Liver (tissue), 9 donors: ENCODE data around the gene STX10. TPM values are rescaled to one million over a fixed set of nuclear protein-coding genes. Genes with fewer than 3 reads are reported as not detected.

ENCODE experiments used
- DNase-seq: peaks from one replicate; pipeline ENCODE4 v3.0.0-alpha.2; 2017; ENCODE audit warnings: low spot score
- H3K27ac ChIP-seq, 2 donors: one replicate each; pipeline ENCODE4 v1.7.0; 2013; ENCODE audit warnings: inconsistent platforms in 2 of 2, low read length in 2 of 2, control low read depth in 1 of 2, low read depth in 1 of 2, mild to moderate bottlenecking in 1 of 2
- H3K27me3 ChIP-seq, 4 donors: one replicate each; pipeline versions ENCODE4 v1.6.1 to v1.7.0; 2013; ENCODE audit warnings: low read length in 3 of 4, inconsistent platforms in 1 of 4, mild to moderate bottlenecking in 1 of 4, moderate library complexity in 1 of 4; ENCODE audit not compliant: control insufficient read depth in 4 of 4, insufficient read depth in 4 of 4
- H3K36me3 ChIP-seq, 4 donors: one replicate each; pipeline versions ENCODE4 v1.6.1 to v1.7.0; 2013; ENCODE audit warnings: low read length in 3 of 4, mild to moderate bottlenecking in 3 of 4, low read depth in 1 of 4, moderate library complexity in 1 of 4; ENCODE audit not compliant: control insufficient read depth in 4 of 4, insufficient read depth in 3 of 4
- H3K4me1 ChIP-seq, 4 donors: one replicate each; pipeline versions ENCODE4 v1.6.1 to v1.7.0; 2013; ENCODE audit warnings: low read length in 3 of 4, mild to moderate bottlenecking in 3 of 4, moderate library complexity in 1 of 4; ENCODE audit not compliant: control insufficient read depth in 4 of 4, insufficient read depth in 4 of 4
- H3K4me3 ChIP-seq, 3 donors: one replicate each; pipeline versions ENCODE4 v1.6.1 to v1.7.0; 2013; ENCODE audit warnings: low read length in 3 of 3, control low read depth in 1 of 3, low read depth in 1 of 3, mild to moderate bottlenecking in 1 of 3
- H3K9ac ChIP-seq, 2 donors: one replicate each; pipeline ENCODE4 v1.7.0; 2013; ENCODE audit warnings: low read length in 2 of 2, mild to moderate bottlenecking in 2 of 2, moderate library complexity in 2 of 2, control low read depth in 1 of 2, low read depth in 1 of 2
- H3K9me3 ChIP-seq, 4 donors: one replicate each; pipeline versions ENCODE4 v1.6.1 to v1.7.0; 2013; ENCODE audit warnings: low read length in 3 of 4; ENCODE audit not compliant: control insufficient read depth in 4 of 4
- ATF3 ChIP-seq: IDR thresholded peaks from 2 replicates; pipeline ENCODE4 v1.6.1; 2016; ENCODE audit warnings: antibody characterized with exemption
- CTCF ChIP-seq: fragments of 150-350 bp; IDR thresholded peaks from 2 replicates; pipeline ENCODE4 v1.5.1; 2017; ENCODE audit warnings: improper control_type of control experiment, low read depth, low read length; ENCODE audit not compliant: missing input control
- GABPA ChIP-seq, 2 donors: IDR thresholded peaks in 1 of 2; conservative IDR thresholded peaks in 1 of 2; 2 replicates each; pipeline ENCODE4 v1.6.1; 2016; ENCODE audit warnings: antibody characterized with exemption in 2 of 2, mild to moderate bottlenecking in 1 of 2, moderate library complexity in 1 of 2
- HNF4A ChIP-seq, 2 donors: conservative IDR thresholded peaks; 2 replicates each; pipeline ENCODE4 v1.6.1; 2016; ENCODE audit warnings: antibody characterized with exemption in 2 of 2, mild to moderate bottlenecking in 2 of 2
- HNF4G ChIP-seq: IDR thresholded peaks from 2 replicates; pipeline ENCODE4 v1.6.1; 2016; ENCODE audit warnings: antibody characterized with exemption
- JUND ChIP-seq, 2 donors: IDR thresholded peaks; 2 replicates each; pipeline ENCODE4 v1.6.1; 2016; ENCODE audit warnings: antibody characterized with exemption in 2 of 2
- MAX ChIP-seq: IDR thresholded peaks from 2 replicates; pipeline ENCODE4 v1.6.1; 2016; ENCODE audit warnings: antibody characterized with exemption
- RAD21 ChIP-seq, 2 donors: IDR thresholded peaks; 2 replicates each; pipeline ENCODE4 v1.6.1; 2016; ENCODE audit warnings: antibody characterized with exemption in 2 of 2, mild to moderate bottlenecking in 2 of 2
- RXRA ChIP-seq, 2 donors: IDR thresholded peaks; 2 replicates each; pipeline ENCODE4 v1.6.1; 2017 to 2018; ENCODE audit warnings: antibody characterized with exemption in 2 of 2, mild to moderate bottlenecking in 1 of 2
- SP1 ChIP-seq: IDR thresholded peaks from 2 replicates; pipeline ENCODE4 v1.6.1; 2018; ENCODE audit warnings: antibody characterized with exemption, mild to moderate bottlenecking
- YY1 ChIP-seq: IDR thresholded peaks from 2 replicates; pipeline ENCODE4 v1.6.1; 2016; ENCODE audit warnings: antibody characterized with exemption, mild to moderate bottlenecking
- ZBTB33 ChIP-seq: IDR thresholded peaks from 2 replicates; pipeline ENCODE4 v1.6.1; 2016; ENCODE audit warnings: antibody characterized with exemption
- WGBS: extraction: QIAGEN DNeasy Blood & Tissue Kit; methylation state at CpG from one replicate; pipeline ENCODE4 v1.1.7; 2013; 5-methylcytosine and 5-hydroxymethylcytosine counted together
- polyA plus RNA-seq, 2 donors: library from polyadenylated mRNA; stranded (reverse) in 1 of 2; unstranded in 1 of 2; fragments of 200-250 nt in 1 of 2; fragments of >200 nt in 1 of 2; fragmentation: Nextera tagmentation in 1 of 2; extraction: Ambion mirVana in 1 of 2; gene quantifications; one replicate each; pipeline versions ENCODE4 v1.2.1 to v1.2.3, GENCODE V29; 2013 to 2015
- total RNA-seq, 2 donors: library from RNA; depleted of rRNA; stranded (reverse); fragments of >200 nt; gene quantifications; one replicate each; pipeline ENCODE4 v1.2.3, GENCODE V29; 2014
- donor health status: healthy.
- donor health status: healthy.
- donor health status: healthy.
- donor health status: healthy.
- donor health status: healthy.

Gene STX10
- total and polyA plus RNA-seq, 4 donors: 15.7 to 32.7 (median 21.2) TPM

- TF ChIP-seq GABPA (IDR thresholded peaks at IDR 0.05 in 1 of 2, conservative IDR thresholded peaks at IDR 0.05 in 1 of 2) (peak; percentile 33 to 82), SP1 (peak; percentile 64), RAD21 (IDR thresholded peaks at IDR 0.05) (no peak)
Measured at GRCh38 chr19:13151605-13152355, 1.6 kb upstream of the STX10 start (continued).

GRCh38 chr19:13150931-13151604, 893 bp upstream of the STX10 start:
- Histone ChIP-seq H3K4me3 (peak overlapping the region; percentile 75 to 96 (median 89)), H3K9me3 (no peaks in the 10 kb centered on the region), H3K36me3 (no peaks in the 10 kb centered on the region), H3K9ac (peak overlapping the region; percentile 98 to 99), H3K27me3 (no peaks in the 10 kb centered on the region), H3K27ac (peak overlapping the region; percentile 98), H3K4me1 (peaks cover 5 to 18% (median 14%) of the 10 kb centered on the region in 4 donors)
- TF ChIP-seq HNF4A (conservative IDR thresholded peaks at IDR 0.05) (no peak), YY1 (no peak), JUND (IDR thresholded peaks at IDR 0.05) (no peak), HNF4G (no peak), ATF3 (no peak)
- peak; percentile 43 for DNase-seq
- under 1% methylated on average over 34 of the region's 34 CpGs for WGBS

- Histone ChIP-seq H3K27me3 (no peaks in the 10 kb centered on the region), H3K36me3 (peaks cover 0 to 5% (median 1%) of the 10 kb centered on the region in 4 donors), H3K4me1 (peaks cover 0 to 14% (median 11%) of the 10 kb centered on the region in 4 donors), H3K4me3 (peak overlapping the region; percentile 75 to 89 (median 80)), H3K27ac (peak overlapping the region; percentile 98), H3K9ac (peak overlapping the region; percentile 32 to 78), H3K9me3 (no peaks in the 10 kb centered on the region)
- WGBS: under 1% methylated on average over 46 of the region's 46 CpGs
- DNase-seq: peak; percentile 45
- no peak for TF ChIP-seq RXRA (IDR thresholded peaks at IDR 0.05)
- no peak for TF ChIP-seq ZBTB33
- no peak for TF ChIP-seq CTCF
- TF ChIP-seq MAX: no peak
- no peak for TF ChIP-seq ATF3
- no peak for TF ChIP-seq YY1
- TF ChIP-seq HNF4A (conservative IDR thresholded peaks at IDR 0.05): no peak
- no peak for TF ChIP-seq GABPA (IDR thresholded peaks at IDR 0.05 in 1 of 2, conservative IDR thresholded peaks at IDR 0.05 in 1 of 2)
Measured at GRCh38 chr19:13149628-13150186, 468 bp downstream of the STX10 start.
